Measurements from ENCODE around the gene SLC29A3. TPM values are rescaled to one million over a fixed set of nuclear protein-coding genes. Genes with fewer than 3 reads are reported as not detected.
"Not testable (repeated sequence)": the region's sequence is repeated elsewhere in the genome, so short reads cannot be mapped to it uniquely, and the experiment has no call there.

SLC29A3 gene
- total RNA-seq, 2 experiments from 2014 or later: 4.3 TPM

DNA sequence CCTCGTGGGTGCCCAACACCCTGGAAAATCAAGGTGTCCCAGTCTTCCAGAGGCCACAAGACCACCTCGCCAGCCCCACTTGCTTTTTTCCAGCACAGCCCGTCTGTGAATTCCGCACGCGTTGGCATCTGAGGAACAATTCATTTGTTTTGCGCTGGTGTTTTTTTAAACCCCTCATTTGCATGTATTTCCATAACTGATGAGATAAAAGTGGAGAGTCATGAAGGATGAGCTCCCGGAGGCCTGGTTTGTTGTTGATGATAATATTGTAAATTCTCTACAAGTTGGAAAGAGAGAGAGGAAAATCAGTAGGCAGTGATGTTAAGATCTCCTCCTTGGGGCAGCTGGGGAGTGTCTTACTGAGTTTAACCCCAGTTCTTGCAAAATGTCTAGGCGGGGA lies 34.6 kb downstream of the SLC29A3 start:
- no peak for DNase-seq
- no peaks in the 10 kb centered on the region for H3K9me3 Mint-ChIP-seq
- H3K27ac Mint-ChIP-seq: no peak overlapping the region
- H3K36me3 Mint-ChIP-seq: no peaks in the 10 kb centered on the region
- no peaks in the 10 kb centered on the region for H3K4me1 Mint-ChIP-seq
- H3K4me3 Mint-ChIP-seq: no peak overlapping the region
- no peaks in the 10 kb centered on the region for H3K27me3 Mint-ChIP-seq

DNA sequence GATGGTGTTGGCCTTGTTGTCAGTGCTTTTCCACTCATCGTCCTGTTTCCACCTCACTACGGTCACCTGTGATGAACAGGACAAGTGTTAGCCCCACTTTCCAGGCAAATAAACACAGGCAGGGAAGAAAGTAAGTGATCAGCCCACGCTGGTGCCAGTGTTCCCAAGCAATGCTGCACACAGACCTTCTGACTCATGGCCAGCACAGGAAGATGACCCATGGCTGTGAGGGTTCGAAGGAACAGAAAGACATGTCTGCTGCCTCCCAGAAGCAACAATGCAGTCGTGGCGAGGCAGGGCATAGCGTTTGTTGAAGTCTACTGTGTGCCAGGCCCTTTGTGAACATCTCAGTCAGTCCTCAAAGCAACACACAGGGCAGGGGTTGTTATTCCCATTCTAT lies 35.7 kb downstream of the SLC29A3 start:
- no peak for DNase-seq
- Mint-ChIP-seq H3K36me3 (peaks cover 2% of the 10 kb centered on the region), H3K4me3 (no peak overlapping the region), H3K4me1 (peaks cover 1% of the 10 kb centered on the region), H3K27me3 (no peaks in the 10 kb centered on the region), H3K27ac (no peak overlapping the region), H3K9me3 (no peaks in the 10 kb centered on the region)

DNA sequence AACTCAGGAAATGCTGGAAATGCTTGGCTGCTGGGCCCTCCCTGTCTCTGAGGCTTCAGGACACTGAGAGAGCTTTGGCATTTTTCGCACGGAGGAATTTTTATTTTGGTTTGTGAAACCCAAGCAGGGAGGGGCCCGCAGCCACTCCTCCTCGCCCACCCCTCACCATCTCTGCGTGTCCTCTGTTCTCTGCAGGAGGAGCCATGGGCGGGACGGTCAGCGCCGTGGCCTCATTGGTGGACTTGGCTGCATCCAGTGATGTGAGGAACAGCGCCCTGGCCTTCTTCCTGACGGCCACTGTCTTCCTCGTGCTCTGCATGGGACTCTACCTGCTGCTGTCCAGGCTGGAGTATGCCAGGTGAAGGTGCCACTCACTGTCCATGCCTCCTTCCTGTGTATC lies 36.8 kb downstream of the SLC29A3 start:
- H3K27me3 Mint-ChIP-seq: no peaks in the 10 kb centered on the region
- no peak for DNase-seq
- peaks cover 2% of the 10 kb centered on the region for H3K36me3 Mint-ChIP-seq
- H3K4me3 Mint-ChIP-seq: no peak overlapping the region
- H3K4me1 Mint-ChIP-seq: peaks cover 1% of the 10 kb centered on the region
- H3K27ac Mint-ChIP-seq: no peak overlapping the region
- no peaks in the 10 kb centered on the region for H3K9me3 Mint-ChIP-seq

DNA sequence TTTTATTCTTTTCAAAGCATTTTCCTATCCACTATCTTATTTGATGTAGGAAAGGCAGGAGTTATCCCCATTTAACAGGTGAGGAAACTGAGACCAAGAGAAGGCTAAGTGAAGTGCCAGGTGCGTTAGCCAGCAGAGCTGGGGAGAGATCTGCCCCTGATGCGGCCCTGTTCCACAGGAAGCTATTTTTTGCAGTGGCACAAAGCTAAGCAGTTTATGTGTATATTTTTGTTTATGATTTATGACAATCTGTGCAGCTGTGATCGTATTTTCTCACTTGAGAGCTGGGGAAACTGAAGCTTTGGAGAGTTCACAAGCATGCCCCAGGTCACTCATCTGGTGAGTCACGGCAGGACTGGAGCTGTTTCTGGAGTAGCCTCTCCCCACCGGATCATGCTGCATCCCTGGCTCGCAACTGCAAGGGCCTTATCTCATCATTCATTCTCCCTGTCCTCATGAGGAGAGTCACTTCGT lies 38.8 kb downstream of the SLC29A3 start:
- Mint-ChIP-seq H3K27ac (no peak overlapping the region), H3K4me1 (peaks cover 1% of the 10 kb centered on the region), H3K9me3 (no peaks in the 10 kb centered on the region), H3K36me3 (peaks cover 6% of the 10 kb centered on the region), H3K27me3 (no peaks in the 10 kb centered on the region), H3K4me3 (no peak overlapping the region)
- no peak for DNase-seq

DNA sequence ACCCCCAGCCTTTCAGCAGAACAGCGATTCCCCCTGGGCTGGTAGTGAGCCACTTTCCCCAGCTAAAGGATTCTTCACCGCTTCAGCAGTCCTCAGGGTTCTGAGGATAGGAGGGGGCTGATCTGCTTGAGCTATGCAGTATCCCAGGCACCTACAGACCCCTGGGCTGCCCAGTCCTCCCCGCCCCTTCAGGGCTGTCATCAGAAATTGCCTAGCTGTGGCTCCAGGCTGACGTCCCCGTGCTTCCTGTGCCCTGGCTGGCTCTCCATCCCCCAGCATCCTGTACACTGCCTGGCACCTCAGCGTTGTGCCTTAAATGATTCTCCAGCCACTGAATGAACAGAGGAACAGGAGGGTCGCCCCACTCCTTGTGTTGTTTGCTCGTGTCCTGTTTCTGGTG lies 39.2 kb downstream of the SLC29A3 start:
- no peak for DNase-seq
- Mint-ChIP-seq H3K4me1 (peaks cover 1% of the 10 kb centered on the region), H3K4me3 (no peak overlapping the region), H3K9me3 (no peaks in the 10 kb centered on the region), H3K36me3 (peaks cover 6% of the 10 kb centered on the region), H3K27me3 (no peaks in the 10 kb centered on the region), H3K27ac (no peak overlapping the region)

DNA sequence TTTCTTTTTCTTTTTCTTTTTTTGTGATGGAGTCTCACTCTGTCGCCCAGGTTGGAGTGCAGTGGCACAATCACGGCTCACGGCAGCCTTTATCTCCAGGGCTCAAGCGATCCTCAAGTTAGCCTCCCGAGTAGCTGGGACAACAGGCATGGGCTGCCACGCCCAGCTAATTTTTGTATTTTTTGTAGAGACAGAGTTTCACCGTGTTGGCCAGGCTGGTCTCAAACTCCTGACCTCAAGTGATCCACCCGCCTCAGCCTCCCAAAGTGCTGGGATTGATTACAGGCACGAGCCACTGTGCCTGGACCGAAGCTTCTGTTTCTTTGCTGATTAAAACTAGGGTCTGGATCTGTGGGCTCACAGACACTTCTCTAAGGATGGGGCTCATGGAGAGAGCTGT lies 39.8 kb downstream of the SLC29A3 start:
- H3K4me3 Mint-ChIP-seq, H3K9me3 Mint-ChIP-seq, H3K27ac Mint-ChIP-seq, H3K36me3 Mint-ChIP-seq, H3K4me1 Mint-ChIP-seq, DNase-seq, H3K27me3 Mint-ChIP-seq: not testable (repeated sequence)

DNA sequence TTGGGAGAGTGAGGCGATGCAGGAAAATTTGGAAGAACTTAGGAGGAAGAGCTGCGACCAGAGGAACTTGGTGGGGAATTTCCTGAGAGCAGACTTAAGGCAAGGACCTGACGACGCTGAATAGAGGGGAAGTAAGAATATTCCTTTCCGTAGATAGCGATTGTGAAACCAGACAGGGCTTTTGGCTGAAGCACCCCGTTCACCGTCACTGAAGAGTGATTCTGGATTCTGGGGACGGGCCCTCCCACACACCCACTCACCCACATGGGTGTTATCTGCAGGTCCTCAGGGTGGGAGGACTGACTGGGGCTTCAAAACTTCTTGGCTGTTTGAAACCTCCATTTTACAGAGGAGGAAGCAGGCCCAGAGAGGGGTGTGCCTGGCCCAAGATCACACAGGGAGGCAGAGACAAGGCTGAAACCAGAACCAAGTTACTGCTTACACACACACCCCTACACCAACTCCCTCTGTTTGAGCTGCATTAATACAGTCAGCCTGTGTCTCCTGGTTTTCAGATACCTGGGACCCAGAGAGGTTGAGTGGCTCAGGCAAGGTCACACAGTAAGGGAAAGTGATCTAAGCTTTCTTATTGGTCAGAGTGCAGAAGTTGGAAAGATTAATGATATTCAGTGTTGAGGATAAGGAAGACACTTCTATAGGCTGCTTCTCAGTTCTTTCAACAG lies 40.4 kb downstream of the SLC29A3 start:
- Mint-ChIP-seq H3K27me3 (no peaks in the 10 kb centered on the region), H3K4me1 (peaks cover 1% of the 10 kb centered on the region), H3K4me3 (no peak overlapping the region), H3K9me3 (no peaks in the 10 kb centered on the region), H3K36me3 (peaks cover 6% of the 10 kb centered on the region), H3K27ac (no peak overlapping the region)
- DNase-seq: no peak

DNA sequence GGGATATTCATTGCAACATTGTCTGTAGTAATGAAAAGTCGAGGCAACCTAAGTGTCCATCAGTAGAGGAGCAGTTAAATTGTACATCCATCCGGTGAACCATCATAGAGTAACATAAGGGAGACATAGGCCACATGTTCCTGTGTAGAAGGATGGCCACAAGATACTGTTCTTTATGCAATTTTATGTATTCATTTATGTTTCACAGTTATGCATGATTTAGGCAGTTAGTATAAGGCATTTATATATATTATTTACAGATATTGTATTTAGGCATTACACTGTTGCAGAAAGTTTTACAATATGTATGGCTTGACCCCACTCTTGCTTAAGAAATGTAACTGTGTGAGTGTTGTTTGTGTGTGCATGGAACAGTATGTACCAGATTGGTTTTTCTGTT lies 41.7 kb downstream of the SLC29A3 start:
- Mint-ChIP-seq H3K4me1 (peaks cover 1% of the 10 kb centered on the region), H3K9me3 (no peaks in the 10 kb centered on the region), H3K27me3 (no peaks in the 10 kb centered on the region), H3K27ac (no peak overlapping the region), H3K4me3 (no peak overlapping the region), H3K36me3 (peaks cover 6% of the 10 kb centered on the region)
- DNase-seq: no peak

DNA sequence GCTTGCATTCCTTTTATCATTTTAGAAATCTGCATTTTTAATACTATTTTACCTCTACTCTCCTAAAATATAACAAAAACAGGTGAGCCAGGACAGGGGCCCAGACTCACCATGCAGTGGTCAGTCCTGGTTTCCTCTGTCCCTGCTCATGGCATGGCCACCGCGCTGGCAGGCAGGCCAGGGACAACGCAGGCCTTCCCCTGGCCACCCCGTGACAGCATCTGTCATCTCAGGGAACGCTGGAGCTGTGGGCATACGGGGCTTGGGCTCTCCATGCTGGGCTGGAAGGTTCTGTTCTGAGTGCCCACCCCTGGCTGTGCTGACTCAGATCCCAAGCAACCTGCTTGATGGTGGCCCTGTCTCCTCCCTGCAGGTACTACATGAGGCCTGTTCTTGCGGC lies 42.5 kb downstream of the SLC29A3 start:
- Mint-ChIP-seq H3K9me3 (no peaks in the 10 kb centered on the region), H3K4me3 (no peak overlapping the region), H3K27me3 (no peaks in the 10 kb centered on the region), H3K4me1 (peaks cover 1% of the 10 kb centered on the region), H3K36me3 (peaks cover 6% of the 10 kb centered on the region), H3K27ac (no peak overlapping the region)
- DNase-seq: no peak

DNA sequence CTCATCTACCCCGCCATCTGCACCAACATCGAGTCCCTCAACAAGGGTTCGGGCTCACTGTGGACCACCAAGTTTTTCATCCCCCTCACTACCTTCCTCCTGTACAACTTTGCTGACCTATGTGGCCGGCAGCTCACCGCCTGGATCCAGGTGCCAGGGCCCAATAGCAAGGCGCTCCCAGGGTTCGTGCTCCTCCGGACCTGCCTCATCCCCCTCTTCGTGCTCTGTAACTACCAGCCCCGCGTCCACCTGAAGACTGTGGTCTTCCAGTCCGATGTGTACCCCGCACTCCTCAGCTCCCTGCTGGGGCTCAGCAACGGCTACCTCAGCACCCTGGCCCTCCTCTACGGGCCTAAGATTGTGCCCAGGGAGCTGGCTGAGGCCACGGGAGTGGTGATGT lies 43.1 kb downstream of the SLC29A3 start:
- H3K4me3 Mint-ChIP-seq: no peak overlapping the region
- H3K9me3 Mint-ChIP-seq: no peaks in the 10 kb centered on the region
- no peak for DNase-seq
- peaks cover 1% of the 10 kb centered on the region for H3K4me1 Mint-ChIP-seq
- peaks cover 6% of the 10 kb centered on the region for H3K36me3 Mint-ChIP-seq
- H3K27me3 Mint-ChIP-seq: no peaks in the 10 kb centered on the region
- no peak overlapping the region for H3K27ac Mint-ChIP-seq

DNA sequence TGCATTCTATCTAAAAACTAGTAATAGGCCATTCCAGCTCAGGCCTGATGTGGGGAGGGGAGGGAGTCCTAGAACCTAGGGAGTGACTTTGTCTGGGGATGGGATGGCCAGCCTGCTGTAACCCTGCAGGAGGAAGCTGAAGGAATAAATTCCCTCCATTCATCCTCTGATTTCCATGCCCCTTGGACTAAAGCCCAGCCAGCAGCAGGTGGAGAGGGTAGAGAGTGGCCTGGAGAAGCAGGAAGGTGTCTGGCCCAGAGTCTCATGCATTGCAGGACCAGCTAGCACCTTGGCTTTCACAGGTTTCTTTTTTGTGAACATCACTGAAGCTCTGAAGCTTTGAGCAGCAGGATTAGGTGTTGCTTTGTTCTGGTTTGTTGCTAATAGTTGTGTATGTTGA lies 44.9 kb downstream of the SLC29A3 start:
- Mint-ChIP-seq H3K4me3 (no peak overlapping the region), H3K9me3 (no peaks in the 10 kb centered on the region), H3K27ac (no peak overlapping the region), H3K4me1 (peaks cover 1% of the 10 kb centered on the region), H3K27me3 (no peaks in the 10 kb centered on the region), H3K36me3 (peaks cover 6% of the 10 kb centered on the region)
- no peak for DNase-seq

DNA sequence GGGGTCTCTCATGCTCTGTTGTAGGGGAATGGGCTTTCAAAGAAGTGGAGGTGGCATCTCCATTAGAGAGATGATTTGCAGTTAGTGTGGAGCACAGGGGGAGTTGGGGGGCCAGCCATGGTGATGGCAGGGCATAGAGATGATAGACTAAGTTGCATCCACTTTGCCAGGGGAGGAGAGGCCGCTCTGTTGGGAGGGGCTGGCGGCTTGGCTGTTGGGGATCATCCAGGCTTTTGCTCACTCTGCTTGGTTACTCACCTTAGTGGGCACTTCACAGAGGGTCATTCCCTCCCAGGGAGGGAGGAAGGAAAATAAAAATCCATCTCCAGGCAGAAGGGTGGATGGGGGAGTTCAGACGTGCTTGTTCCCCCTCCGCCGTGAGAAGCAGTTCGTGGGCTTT lies 46.3 kb downstream of the SLC29A3 start:
- Mint-ChIP-seq H3K4me3 (no peak overlapping the region), H3K36me3 (peaks cover 4% of the 10 kb centered on the region), H3K4me1 (no peaks in the 10 kb centered on the region), H3K27me3 (no peaks in the 10 kb centered on the region), H3K9me3 (no peaks in the 10 kb centered on the region), H3K27ac (no peak overlapping the region)
- no peak for DNase-seq

DNA sequence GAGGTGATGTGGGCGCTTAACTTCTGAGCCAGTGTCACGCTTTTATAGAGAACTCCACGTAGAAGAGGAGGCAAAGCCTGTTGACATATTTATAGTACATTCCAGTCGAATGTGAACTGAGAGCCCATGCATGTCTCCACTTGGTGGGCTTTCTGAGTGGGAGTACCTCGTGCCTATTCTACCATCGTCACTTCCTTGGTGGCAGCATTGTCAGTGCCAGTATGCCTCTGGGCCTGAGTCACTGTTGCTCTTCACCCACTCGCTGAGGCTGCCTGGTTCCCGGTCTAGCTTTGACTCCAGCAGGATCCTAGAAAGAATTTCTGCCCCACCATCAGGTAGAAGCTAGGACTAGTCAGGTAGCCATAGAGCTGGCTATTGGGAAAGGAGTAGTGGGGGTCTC lies 47.6 kb downstream of the SLC29A3 start:
- Mint-ChIP-seq H3K4me1 (no peaks in the 10 kb centered on the region), H3K4me3 (no peak overlapping the region)

DNA sequence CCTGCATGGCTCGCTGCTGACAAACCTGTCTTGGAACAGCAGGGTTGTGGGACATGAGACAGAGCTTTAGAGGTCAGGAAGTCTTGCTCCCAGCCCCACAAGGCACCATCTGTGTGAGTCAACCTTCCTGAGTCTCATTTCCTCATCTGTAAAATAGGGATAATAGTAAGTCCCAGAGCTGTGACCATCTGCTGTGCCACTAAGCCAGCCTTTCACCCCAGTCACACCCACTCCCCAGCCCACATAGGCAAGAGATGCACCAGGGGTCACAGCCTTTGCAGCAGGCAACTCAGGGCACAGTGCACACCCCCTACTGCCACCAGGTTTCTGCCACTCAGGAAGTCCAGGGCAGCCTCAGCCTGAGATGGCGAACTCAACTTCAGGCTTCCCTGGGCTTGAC lies 48.2 kb downstream of the SLC29A3 start:
- no peaks in the 10 kb centered on the region for H3K9me3 Mint-ChIP-seq
- H3K27me3 Mint-ChIP-seq: peaks cover 9% of the 10 kb centered on the region
- no peak overlapping the region for H3K27ac Mint-ChIP-seq
- no peak for DNase-seq
- no peak overlapping the region for H3K4me3 Mint-ChIP-seq
- peaks cover 2% of the 10 kb centered on the region for H3K4me1 Mint-ChIP-seq
- H3K36me3 Mint-ChIP-seq: no peaks in the 10 kb centered on the region

More for the DNA sequence above, 47.6 kb downstream of the SLC29A3 start:
- no peak overlapping the region for H3K27ac Mint-ChIP-seq
- no peak for DNase-seq
- H3K9me3 Mint-ChIP-seq: no peaks in the 10 kb centered on the region
- peaks cover 6% of the 10 kb centered on the region for H3K27me3 Mint-ChIP-seq
- peaks cover 4% of the 10 kb centered on the region for H3K36me3 Mint-ChIP-seq

DNA sequence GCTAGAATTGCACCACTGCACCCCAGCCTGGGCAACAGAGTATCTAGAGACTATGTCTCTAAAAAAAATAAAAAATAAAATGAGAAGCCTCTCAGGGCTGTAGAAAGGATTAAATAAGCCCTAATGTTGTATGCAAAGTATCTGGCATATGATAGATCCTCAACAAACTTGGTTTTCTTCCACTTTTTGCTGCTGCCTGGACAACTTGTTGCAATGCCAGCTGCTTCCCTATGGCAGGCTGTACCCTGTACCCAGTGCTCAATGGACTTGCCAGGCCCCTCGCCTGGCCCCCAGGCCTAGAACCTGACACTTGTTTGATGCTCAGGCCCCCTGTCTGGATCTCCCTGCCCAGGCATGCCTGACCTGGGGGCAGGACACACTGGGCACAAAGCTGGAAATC lies 49.1 kb downstream of the SLC29A3 start:
- H3K27me3 Mint-ChIP-seq: peaks cover 9% of the 10 kb centered on the region
- no peak for DNase-seq
- peaks cover 2% of the 10 kb centered on the region for H3K4me1 Mint-ChIP-seq
- H3K4me3 Mint-ChIP-seq: no peak overlapping the region
- no peak overlapping the region for H3K27ac Mint-ChIP-seq
- no peaks in the 10 kb centered on the region for H3K36me3 Mint-ChIP-seq
- H3K9me3 Mint-ChIP-seq: no peaks in the 10 kb centered on the region

DNA sequence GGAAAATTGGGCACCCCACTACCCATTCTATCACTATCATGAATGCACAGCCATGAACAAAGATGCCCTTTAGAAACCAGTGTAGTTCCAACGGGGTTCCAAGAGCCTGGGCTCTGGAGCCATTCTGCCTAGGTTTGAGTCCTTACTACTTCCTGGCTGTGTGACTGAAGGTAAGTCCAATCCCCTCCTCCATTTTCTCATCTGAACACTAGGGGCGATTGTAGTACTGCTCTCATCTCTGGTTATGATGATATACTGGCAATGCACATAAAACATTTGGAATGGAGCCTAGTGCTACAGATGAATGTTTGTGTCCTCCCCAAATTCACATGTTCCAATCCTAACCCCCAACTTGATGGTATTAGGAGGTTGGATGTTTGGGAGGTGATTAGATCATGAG lies 49.6 kb downstream of the SLC29A3 start:
- Mint-ChIP-seq H3K36me3 (no peaks in the 10 kb centered on the region), H3K9me3 (no peaks in the 10 kb centered on the region), H3K27me3 (peaks cover 9% of the 10 kb centered on the region), H3K4me3 (no peak overlapping the region), H3K4me1 (peaks cover 2% of the 10 kb centered on the region), H3K27ac (no peak overlapping the region)
- DNase-seq: no peak
